ENCODE measurements around the gene CEP295NL.
"Not testable (repeated sequence)": the region's sequence is repeated elsewhere in the genome, so short reads cannot be mapped to it uniquely, and the experiment has no call there.

The CEP295NL gene

GRCh38 chr17:78902231-78902630 is 770 bp downstream of the CEP295NL start:
- not testable (repeated sequence) for DNase-seq

- no peak for DNase-seq
These were observed 1.2 kb downstream of the CEP295NL start for GRCh38 chr17:78901806-78902205.

GRCh38 chr17:78900816-78901215 is 2.2 kb downstream of the CEP295NL start:
- no peak for DNase-seq

DNA sequence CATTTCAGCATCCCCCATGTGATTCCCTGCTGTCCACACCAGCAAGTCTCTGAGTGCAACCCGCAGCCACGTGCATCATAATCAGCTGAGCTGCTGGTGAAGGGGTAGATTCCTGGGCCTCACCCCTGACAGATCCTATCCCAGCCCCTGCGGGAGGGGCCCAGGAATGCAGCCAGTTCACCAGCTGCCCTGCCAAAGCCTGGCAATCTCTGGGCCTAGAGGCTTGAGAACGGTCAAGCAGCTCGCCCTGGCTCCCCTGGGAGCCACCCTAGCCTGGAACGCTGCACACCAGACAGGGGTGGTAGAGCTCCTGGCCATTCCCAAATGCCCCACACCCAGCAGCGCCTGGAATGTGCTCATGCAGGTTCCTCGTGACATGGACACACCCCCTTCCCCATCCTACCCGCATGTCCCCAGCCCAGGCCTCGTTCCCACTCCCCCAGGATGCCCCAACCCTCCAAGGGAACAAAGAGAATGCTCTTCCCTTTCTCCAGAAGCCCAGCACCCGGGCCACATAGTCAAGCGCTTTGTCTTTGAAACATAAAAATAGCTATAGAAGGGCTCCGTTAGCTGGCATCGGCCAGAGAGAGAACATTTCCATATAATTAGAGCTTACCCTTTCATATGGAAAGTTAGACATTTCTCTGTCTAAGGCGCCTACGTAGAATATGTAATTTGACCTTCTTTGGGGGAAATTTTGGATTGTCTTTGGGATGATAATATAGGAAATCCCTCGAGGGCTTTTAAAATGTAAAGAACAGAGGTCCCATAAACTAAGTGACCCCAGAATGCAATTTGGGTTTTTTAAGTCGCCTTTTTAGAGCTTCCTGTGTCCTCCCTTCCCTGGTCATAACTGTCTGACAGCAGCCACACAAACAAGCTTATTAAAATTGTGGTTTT is 3.4 kb downstream of the CEP295NL start:
- DNase-seq: no peak

DNA sequence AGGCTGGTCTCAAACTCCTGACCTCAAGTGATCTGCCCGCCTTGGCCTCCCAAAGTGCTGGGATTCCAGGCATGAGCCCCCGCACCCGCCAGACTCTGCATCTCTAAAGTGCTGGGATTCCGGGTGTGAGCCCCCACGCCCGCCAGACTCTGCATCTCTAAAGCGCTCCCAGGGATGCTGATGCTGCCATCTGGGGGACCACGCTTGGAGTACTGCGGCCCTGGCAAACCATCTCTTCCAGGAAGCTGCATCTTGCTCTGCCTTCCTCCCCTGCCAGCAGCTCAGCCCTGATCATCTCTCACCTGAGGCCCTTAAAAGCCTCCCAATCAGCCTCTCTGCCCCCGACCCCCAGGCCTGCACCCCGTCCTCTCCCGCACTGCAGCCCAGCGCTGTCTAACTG is 4.1 kb downstream of the CEP295NL start:
- no peak for DNase-seq

GRCh38 chr17:78898075-78898836 is 4.7 kb downstream of the CEP295NL start:
- DNase-seq: no peak

- DNase-seq: no peak
These were observed 5.3 kb downstream of the CEP295NL start for GRCh38 chr17:78897664-78898047.

- no peak for DNase-seq
These were observed 6.0 kb downstream of the CEP295NL start for GRCh38 chr17:78896834-78897663.

GRCh38 chr17:78896091-78896833 is 6.7 kb downstream of the CEP295NL start:
- DNase-seq: no peak

GRCh38 chr17:78895322-78895721 is 7.7 kb downstream of the CEP295NL start:
- no peak for DNase-seq

- no peak for DNase-seq
These were observed 9.3 kb downstream of the CEP295NL start for GRCh38 chr17:78893684-78894083.

DNA sequence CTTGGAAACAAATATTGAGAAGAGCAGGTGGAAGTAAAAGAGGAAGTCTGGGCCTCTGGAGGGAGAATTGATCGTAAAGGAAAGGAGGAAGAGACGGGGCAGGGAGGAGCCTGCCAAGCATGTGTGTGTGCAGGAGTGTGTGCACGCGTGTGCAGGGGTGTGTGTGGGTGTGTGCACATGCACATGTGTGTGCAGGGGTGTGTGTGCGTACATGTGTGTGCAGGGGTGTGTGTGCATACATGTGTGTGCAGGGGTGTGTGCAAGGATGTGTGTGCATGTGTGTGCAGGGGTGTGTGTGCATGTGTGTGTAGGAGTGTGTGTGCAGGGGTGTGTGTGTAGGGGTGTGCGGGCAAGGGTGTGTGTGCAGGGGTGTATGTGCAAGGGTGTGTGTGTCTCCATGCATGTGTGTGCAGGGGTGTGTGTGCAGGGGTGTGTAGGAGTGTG is 10.0 kb downstream of the CEP295NL start:
- no peak for DNase-seq

GRCh38 chr17:78892520-78892919 is 10.5 kb downstream of the CEP295NL start:
- no peak for DNase-seq

- no peak for DNase-seq
These were observed 10.9 kb downstream of the CEP295NL start for GRCh38 chr17:78892062-78892456.

DNA sequence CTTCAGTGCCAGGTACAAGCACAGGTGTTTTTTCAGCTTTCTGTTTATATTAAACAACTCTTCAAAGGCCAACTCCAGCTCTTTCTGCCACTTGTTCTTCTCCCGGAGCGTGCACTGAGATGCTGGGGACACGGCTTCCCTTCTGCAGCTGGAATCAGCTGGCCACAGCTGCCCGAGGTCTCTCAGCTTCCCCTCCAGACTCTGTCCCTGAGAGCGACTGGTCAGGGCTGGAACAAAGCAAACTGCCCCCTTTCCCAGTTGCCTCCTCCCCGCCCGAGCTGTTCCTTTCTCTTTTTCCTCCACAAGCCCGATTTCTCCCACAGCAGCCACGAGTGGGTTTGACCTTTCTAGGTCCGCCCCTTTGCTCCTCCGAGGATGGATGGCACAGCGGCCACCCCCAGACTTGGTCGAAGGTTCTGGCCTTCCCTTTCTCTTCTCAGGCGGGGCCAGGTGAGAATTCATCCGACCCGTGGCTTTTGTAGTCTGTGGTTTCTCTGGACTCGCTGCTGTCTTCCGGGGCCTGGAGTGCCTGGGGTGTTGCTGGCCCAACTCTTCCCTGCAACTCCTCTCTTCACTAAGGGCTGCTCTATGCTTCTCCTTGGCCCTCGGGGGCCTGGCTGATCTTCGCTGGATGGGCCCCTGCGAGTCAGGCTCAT is 11.5 kb downstream of the CEP295NL start:
- DNase-seq: no peak

GRCh38 chr17:78890498-78890897 is 12.5 kb downstream of the CEP295NL start:
- no peak for DNase-seq

GRCh38 chr17:78890096-78890495 is 12.9 kb downstream of the CEP295NL start:
- DNase-seq: not testable (repeated sequence)

DNA sequence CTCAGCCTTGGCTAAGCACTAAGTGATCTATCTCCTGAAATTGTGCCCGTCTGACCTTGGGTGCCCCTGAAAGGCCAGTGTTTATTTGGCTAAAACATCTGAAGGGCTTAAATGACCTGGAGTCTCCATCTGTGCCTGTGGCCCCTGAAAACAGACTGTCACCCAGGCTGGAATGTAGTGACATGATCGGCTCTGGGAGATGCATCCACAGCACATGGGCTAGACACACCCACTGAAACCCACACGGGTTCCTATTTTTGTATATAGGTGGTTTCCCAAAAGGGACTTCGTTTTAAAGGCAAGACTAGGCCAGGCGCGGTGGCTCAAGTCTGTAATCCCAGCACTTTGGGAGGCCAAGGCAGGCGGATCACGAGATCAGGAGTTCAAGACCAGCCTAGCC is 13.5 kb downstream of the CEP295NL start:
- no peak for DNase-seq

GRCh38 chr17:78888941-78889518 is 14.0 kb downstream of the CEP295NL start:
- peak in 1 of 2 experiments; percentile 12 for DNase-seq

DNA sequence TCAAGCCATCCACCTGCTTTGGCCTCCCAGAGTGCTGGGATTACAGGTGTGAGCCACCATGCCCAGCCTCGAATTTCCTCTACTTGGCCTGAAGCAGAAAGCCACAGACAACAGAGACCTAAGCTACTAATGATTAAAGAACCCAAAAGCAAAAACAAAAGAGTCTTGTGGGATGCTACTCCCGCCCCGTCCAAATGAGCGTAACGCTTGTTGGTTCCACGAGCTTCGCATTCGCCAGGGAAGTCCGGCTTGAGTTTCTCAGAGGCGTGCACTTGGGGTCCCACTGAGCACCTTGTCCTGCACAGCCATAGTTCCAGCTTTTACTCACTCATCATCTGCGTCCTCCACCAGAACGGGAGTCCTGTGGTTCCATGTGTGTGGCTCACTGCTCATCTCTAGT is 16.0 kb downstream of the CEP295NL start:
- DNase-seq: no peak

DNA sequence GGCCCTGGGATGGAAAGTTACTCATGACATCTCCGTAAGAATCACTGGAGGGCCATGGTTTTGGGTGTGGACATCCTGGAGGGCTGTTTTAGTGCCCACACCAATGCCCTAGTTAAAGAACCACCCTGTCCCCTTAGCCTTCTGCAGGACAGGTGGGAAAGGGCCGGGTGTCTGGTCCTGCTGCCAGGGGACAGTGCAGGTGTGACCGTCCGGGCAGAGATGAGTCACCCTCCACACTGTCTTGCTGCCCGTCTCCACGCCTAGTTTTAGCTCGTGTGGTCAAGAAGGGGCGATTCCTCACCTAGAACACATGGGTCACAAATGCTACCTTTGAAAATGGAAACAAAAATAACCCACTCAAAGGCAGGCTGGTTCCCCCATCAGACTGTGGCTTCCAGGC is 17.0 kb downstream of the CEP295NL start:
- DNase-seq: no peak
